Measurements from ENCODE around the gene KCNQ1OT1.

GRCh38 chr11:2663506-2663905 lies 36.3 kb downstream of the KCNQ1OT1 start:
- no peak for TF ChIP-seq CTCF (IDR thresholded peaks at IDR 0.05; ENCODE audit: low read depth, low read length, missing input control)
- no peak for TF ChIP-seq REST (IDR thresholded peaks at IDR 0.05)
- TF ChIP-seq MAX (IDR thresholded peaks at IDR 0.05) = no peak
- no peak for TF ChIP-seq SP1 (IDR thresholded peaks at IDR 0.05)
- no peak for TF ChIP-seq ATF3 (IDR thresholded peaks at IDR 0.05)
- no peak for TF ChIP-seq YY1 (IDR thresholded peaks at IDR 0.05)
- no peak for TF ChIP-seq RAD21 (IDR thresholded peaks at IDR 0.05)
- TF ChIP-seq TAF1 (conservative IDR thresholded peaks at IDR 0.05) = no peak
